Transverse colon (tissue), 4 donors: Measurements from ENCODE around the gene SLMAP. TPM values are rescaled to one million over a fixed set of nuclear protein-coding genes. Genes with fewer than 3 reads are reported as not detected.
"Not testable (repeated sequence)": the region's sequence is repeated elsewhere in the genome, so short reads cannot be mapped to it uniquely, and the experiment has no call there.

Experiments used
- DNase-seq: peaks from one replicate; pipeline ENCODE4 v3.0.0-alpha.2; 2019
- H3K27ac ChIP-seq, 4 donors: fragments of 200-600 bp; sonication (generic); 2 replicates each; pipeline ENCODE4 v1.5.1; 2016 to 2018; ENCODE audit warnings: inconsistent platforms in 4 of 4
- H3K27me3 ChIP-seq: fragments of 200-600 bp; sonication (generic); 2 replicates; pipeline ENCODE4 v1.5.1; 2017; ENCODE audit warnings: inconsistent platforms
- H3K36me3 ChIP-seq, 4 donors: fragments of 200-600 bp; sonication (generic); 2 replicates each; pipeline ENCODE4 v1.5.1; 2017 to 2019; ENCODE audit warnings: inconsistent platforms in 4 of 4
- H3K4me1 ChIP-seq, 4 donors: fragments of 200-600 bp; sonication (generic); 2 replicates each; pipeline ENCODE4 v1.5.1; 2017 to 2020; ENCODE audit warnings: inconsistent platforms in 4 of 4
- H3K4me3 ChIP-seq, 4 donors: fragments of 200-600 bp; sonication (generic); 1 replicate in 1 of 4; 2 replicates in 3 of 4; pipeline versions ENCODE4 v1.5.1 to v1.6.1; 2017 to 2019; ENCODE audit warnings: inconsistent platforms in 4 of 4
- H3K9me3 ChIP-seq, 2 donors: fragments of 200-600 bp; sonication (generic); 2 replicates each; pipeline ENCODE4 v1.5.1; 2017 to 2019; ENCODE audit warnings: inconsistent platforms in 2 of 2
- CTCF ChIP-seq, 5 experiments: fragments of 200-600 bp in 3 of 5; fragments of 450-650 bp in 2 of 5; sonication (generic) in 3 of 5; IDR thresholded peaks; 1 replicate in 2 of 5; 2 replicates in 3 of 5; pipeline ENCODE4 v1.5.1; 2016 to 2017; ENCODE audit warnings: antibody characterized with exemption in 5 of 5, inconsistent platforms in 3 of 5, mild to moderate bottlenecking in 2 of 5, moderate library complexity in 1 of 5
- EP300 ChIP-seq: sonication (generic); formaldehyde crosslinking; IDR thresholded peaks from one replicate; pipeline ENCODE4 v1.6.1; 2017; ENCODE audit warnings: antibody characterized with exemption, low read depth
- POLR2A ChIP-seq: fragments of 450-650 bp; IDR thresholded peaks from one replicate; pipeline ENCODE4 v1.6.1; 2016; ENCODE audit warnings: antibody characterized with exemption, mild to moderate bottlenecking, moderate library complexity
- POLR2AphosphoS5 ChIP-seq, 3 donors: sonication (generic); formaldehyde crosslinking; IDR thresholded peaks; one replicate each; pipeline ENCODE4 v1.6.1; 2016; ENCODE audit warnings: antibody characterized with exemption in 3 of 3
- WGBS, 2 donors: methylation state at CpG; one replicate each; pipeline ENCODE4 v1.1.5; 2018; ENCODE audit warnings: low coverage in 1 of 2; 5-methylcytosine and 5-hydroxymethylcytosine counted together
- in situ Hi-C, 4 donors: fragments of 200-750 bp; cut with MboI; loops; one replicate each; pipeline versions ENCODE4 v1.15.0 to v1.15.1; 2017; ENCODE audit warnings: low sequenced_read_pairs in 3 of 4, low pct_ligation_motif_present in 1 of 4, low pct_unique_long_range_greater_than_20kb in 1 of 4
- intact Hi-C: fragments of 100-400 bp; cut with DNase I; formaldehyde crosslinking; loops from one replicate; pipeline ENCODE4 v1.15.1; 2023; ENCODE audit warnings: low total_unique reads
- total RNA-seq, 4 donors: library from RNA; depleted of rRNA; stranded (reverse); fragments of >200 nt; gene quantifications; one replicate each; pipeline ENCODE4 v1.1.0, GENCODE V29; 2016

Gene SLMAP
- total RNA-seq, 4 donors from 2014 or later: 111 to 162 (median 119) TPM

- WGBS, 2 donors: 100% methylated on average over 1 of the region's 1 CpG
- DNase-seq: no peak
- Histone ChIP-seq H3K4me3 (no peak overlapping the region), H3K4me1 (peaks cover 17 to 54% (median 28%) of the 10 kb centered on the region in 4 donors), H3K27me3 (no peaks in the 10 kb centered on the region), H3K27ac (no peak overlapping the region), H3K36me3 (no peaks in the 10 kb centered on the region), H3K9me3 (no peaks in the 10 kb centered on the region)
- intact Hi-C loops: no loop called here
- in situ Hi-C loops: no loop called here
- TF ChIP-seq CTCF (IDR thresholded peaks at IDR 0.05) (no peak), POLR2AphosphoS5 (IDR thresholded peaks at IDR 0.05) (no peak), EP300 (no peak), POLR2A (no peak)
Measured at GRCh38 chr3:57805674-57806073, 49.6 kb downstream of the SLMAP start.

- DNase-seq, H3K4me3 ChIP-seq, H3K27me3 ChIP-seq, H3K27ac ChIP-seq, intact Hi-C loops, H3K9me3 ChIP-seq, in situ Hi-C loops, H3K36me3 ChIP-seq: not testable (repeated sequence)
- 90 to 100% methylated on average over 1 to 5 of the region's 5 CpGs for WGBS, 2 donors
- H3K4me1 ChIP-seq: peaks cover 17 to 54% (median 27%) of the 10 kb centered on the region in 4 donors
Measured at GRCh38 chr3:57806195-57806594, 50.1 kb downstream of the SLMAP start.

GRCh38 chr3:57808961-57809608, 53.0 kb downstream of the SLMAP start:
- Histone ChIP-seq H3K9me3 (no peaks in the 10 kb centered on the region), H3K36me3 (peaks cover 0 to 5% (median 0%) of the 10 kb centered on the region in 4 donors), H3K4me3 (no peak overlapping the region), H3K27me3 (no peaks in the 10 kb centered on the region), H3K27ac (no peak overlapping the region), H3K4me1 (peaks cover under 1 to 26% (median 5%) of the 10 kb centered on the region in 4 donors)
- in situ Hi-C loops: no loop called here
- no peak for DNase-seq
- intact Hi-C loops: no loop called here
- no peak for TF ChIP-seq POLR2AphosphoS5 (IDR thresholded peaks at IDR 0.05)
- TF ChIP-seq EP300: no peak
- no peak for TF ChIP-seq CTCF (IDR thresholded peaks at IDR 0.05)
- no peak for TF ChIP-seq POLR2A
- 87% methylated on average over 8 of the region's 8 CpGs; no CpG with 5 or more reads in 1 of the 2 donors for WGBS, 2 donors

GRCh38 chr3:57809609-57809968, 53.5 kb downstream of the SLMAP start:
- intact Hi-C loops: no loop called here
- Histone ChIP-seq H3K9me3 (no peaks in the 10 kb centered on the region), H3K4me3 (no peak overlapping the region), H3K27ac (no peak overlapping the region), H3K4me1 (peaks cover 0 to 22% (median 1%) of the 10 kb centered on the region in 4 donors), H3K36me3 (peaks cover 0 to 5% (median 0%) of the 10 kb centered on the region in 4 donors), H3K27me3 (no peaks in the 10 kb centered on the region)
- 91% methylated on average over 5 of the region's 5 CpGs; no CpG with 5 or more reads in 1 of the 2 donors for WGBS, 2 donors
- in situ Hi-C loops: no loop called here
- TF ChIP-seq EP300 (no peak), CTCF (IDR thresholded peaks at IDR 0.05) (no peak), POLR2A (no peak), POLR2AphosphoS5 (IDR thresholded peaks at IDR 0.05) (no peak)
- DNase-seq: no peak

GRCh38 chr3:57810048-57810447, 53.9 kb downstream of the SLMAP start:
- H3K27ac ChIP-seq: no peak overlapping the region
- WGBS, 2 donors: 96% methylated on average over 5 of the region's 7 CpGs; no CpG with 5 or more reads in 1 of the 2 donors
- H3K4me1 ChIP-seq: peaks cover 0 to 18% (median 1%) of the 10 kb centered on the region in 4 donors
- no peak for DNase-seq
- in situ Hi-C loops (no loop called here), intact Hi-C loops (no loop called here)
- H3K4me3 ChIP-seq: no peak overlapping the region
- no peaks in the 10 kb centered on the region for H3K9me3 ChIP-seq
- H3K36me3 ChIP-seq: peaks cover 0 to 5% (median 0%) of the 10 kb centered on the region in 4 donors
- TF ChIP-seq CTCF (IDR thresholded peaks at IDR 0.05): no peak
- no peak for TF ChIP-seq EP300
- TF ChIP-seq POLR2AphosphoS5 (IDR thresholded peaks at IDR 0.05): no peak
- no peak for TF ChIP-seq POLR2A
- H3K27me3 ChIP-seq: no peaks in the 10 kb centered on the region
